HepG2 (cell line): ENCODE data around the gene TMEM221.

Experiments
- CTCF ChIP-seq: sonication (generic); formaldehyde crosslinking; IDR thresholded peaks from 2 replicates; pipeline ENCODE4 v1.5.0; 2020; ENCODE audit warnings: mild to moderate bottlenecking, missing genetic modification reagents, moderate library complexity
- JUND ChIP-seq: sonication (generic); formaldehyde crosslinking; IDR thresholded peaks from 2 replicates; pipeline ENCODE4 v1.8.0; 2022; ENCODE audit warnings: mild to moderate bottlenecking, missing genetic modification reagents
- MAX ChIP-seq: IDR thresholded peaks from 2 replicates; pipeline ENCODE4 v1.6.1; 2012; ENCODE audit warnings: inconsistent platforms
- NFE2L1 ChIP-seq: sonication (generic); formaldehyde crosslinking; IDR thresholded peaks from 2 replicates; pipeline ENCODE4 v1.4.0; 2020; ENCODE audit warnings: missing genetic modification reagents, mild to moderate bottlenecking, borderline replicate concordance
- ZNF678 ChIP-seq: sonication (generic); formaldehyde crosslinking; IDR thresholded peaks from 2 replicates; pipeline ENCODE4 v1.4.0; 2020; ENCODE audit warnings: mild to moderate bottlenecking, missing genetic modification reagents
- ZNF749 ChIP-seq: sonication (generic); formaldehyde crosslinking; IDR thresholded peaks from 2 replicates; pipeline ENCODE4 v1.8.0; 2022; ENCODE audit warnings: mild to moderate bottlenecking, missing genetic modification reagents, moderate library complexity, borderline replicate concordance

- TF ChIP-seq ZNF678 (CRISPR knock-in tag) (no peak), ZNF749 (CRISPR knock-in tag) (no peak), MAX (no peak), JUND (no peak), NFE2L1 (CRISPR knock-in tag) (no peak), CTCF (no peak)
These were observed 35.1 kb upstream of the TMEM221 start for GRCh38 chr19:17483605-17484002.
